OCI-LY3 (cell line): Measurements from ENCODE around the gene MKI67.

ENCODE experiments used
- H2AFZ ChIP-seq: fragments of 200-600, 300-600 bp; shearing (Covaris generic); 2 replicates; pipeline ENCODE4 v1.6.0; 2014; ENCODE audit warnings: antibody characterized with exemption, low read depth, low read length
- H3K27ac ChIP-seq: fragments of 200-600, 300-600 bp; sonication (generic); 2 replicates; pipeline ENCODE4 v1.5.1; 2014; ENCODE audit warnings: mild to moderate bottlenecking, low read length, moderate library complexity, mixed read lengths
- H3K27me3 ChIP-seq: fragments of 200-600, 300-600 bp; sonication (generic); 2 replicates; pipeline ENCODE4 v1.6.1; 2014; ENCODE audit warnings: low read depth, low read length, mixed read lengths
- H3K36me3 ChIP-seq: fragments of 200-600, 300-600 bp; sonication (generic); replicated peaks from 2 replicates; pipeline ENCODE3; 2014; ENCODE audit warnings: low read depth, low read length, mixed read lengths
- H3K4me1 ChIP-seq: fragments of 300-600, 200-600 bp; sonication (generic); 2 replicates; pipeline ENCODE4 v1.6.1; 2014; ENCODE audit warnings: low read length, mixed read lengths
- H3K4me2 ChIP-seq: fragments of 200-600, 300-600 bp; sonication (generic); 2 replicates; pipeline ENCODE4 v1.6.1; 2014; ENCODE audit warnings: low read length, mixed read lengths
- H3K4me3 ChIP-seq: fragments of 300-600, 200-600 bp; sonication (generic); 2 replicates; pipeline ENCODE4 v1.5.1; 2014; ENCODE audit warnings: antibody characterized with exemption, mild to moderate bottlenecking, low read length, moderate library complexity
- H3K79me2 ChIP-seq: fragments of 300-600, 200-600 bp; shearing (Covaris generic); 2 replicates; pipeline ENCODE4 v1.6.1; 2014; ENCODE audit warnings: mild to moderate bottlenecking, low read length, mixed read lengths
- H3K9ac ChIP-seq: fragments of 300-600, 200-600 bp; shearing (Covaris generic); 2 replicates; pipeline ENCODE4 v1.6.0; 2014; ENCODE audit warnings: mild to moderate bottlenecking, low read length, moderate library complexity
- H3K9me3 ChIP-seq: fragments of 200-600, 300-600 bp; shearing (Covaris generic); 2 replicates; pipeline ENCODE4 v1.6.1; 2014; ENCODE audit warnings: low read length, mixed read lengths; ENCODE audit not compliant: insufficient read depth
- H4K20me1 ChIP-seq: fragments of 200-600, 300-600 bp; sonication (generic); 2 replicates; pipeline ENCODE4 v1.6.1; 2016; ENCODE audit warnings: low read length, mixed read lengths; ENCODE audit not compliant: insufficient read depth
- CTCF ChIP-seq: fragments of 200-600, 300-600 bp; sonication (generic); IDR thresholded peaks from 2 replicates; pipeline ENCODE4 v1.5.1; 2014; ENCODE audit warnings: antibody characterized with exemption, low read length, low read depth
- EZH2phosphoT487 ChIP-seq: fragments of 200-600 bp; shearing (Covaris generic); IDR thresholded peaks from 2 replicates; pipeline ENCODE4 v1.6.1; 2018; ENCODE audit warnings: antibody characterized with exemption, mixed run types, low read depth

The MKI67 gene

GRCh38 chr10:128070721-128071416 is 55.4 kb downstream of the MKI67 start:
- Histone ChIP-seq H3K4me2 (no peak overlapping the region), H3K79me2 (0 out of 2 replicates have a peak, but pooled peaks cover under 1% of the 10 kb centered on the region), H3K4me3 (no peak overlapping the region), H3K27me3 (no peaks in the 10 kb centered on the region), H3K36me3 (peaks cover 71% of the 10 kb centered on the region), H3K27ac (no peak overlapping the region), H3K9ac (no peak overlapping the region), H3K9me3 (no peaks in the 10 kb centered on the region), H2AFZ (no peak overlapping the region), H4K20me1 (no peaks in the 10 kb centered on the region), H3K4me1 (peaks cover 34% of the 10 kb centered on the region)
- TF ChIP-seq EZH2phosphoT487 = no peak
- TF ChIP-seq CTCF = no peak

DNA sequence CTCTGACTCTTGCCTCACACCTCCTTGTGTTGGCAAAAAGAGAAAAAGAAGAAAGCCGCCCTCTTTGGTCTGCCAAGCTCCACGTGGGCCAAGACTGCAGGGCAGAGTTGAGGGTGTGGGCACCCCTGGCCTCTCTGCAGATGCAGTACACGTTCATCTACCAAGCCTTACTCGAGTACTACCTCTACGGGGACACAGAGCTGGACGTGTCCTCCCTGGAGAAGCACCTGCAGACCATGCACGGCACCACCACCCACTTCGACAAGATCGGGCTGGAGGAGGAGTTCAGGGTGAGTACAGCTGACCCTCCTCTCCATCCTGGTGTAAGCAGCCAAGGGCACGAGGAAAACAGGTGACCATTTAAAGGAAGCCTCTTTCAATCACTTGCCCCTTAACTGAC is 56.1 kb downstream of the MKI67 start:
- H3K4me3 ChIP-seq = no peak overlapping the region
- no peak overlapping the region for H2AFZ ChIP-seq
- TF ChIP-seq EZH2phosphoT487 = no peak
- TF ChIP-seq CTCF = no peak
- no peak overlapping the region for H3K27ac ChIP-seq
- H3K9me3 ChIP-seq = no peaks in the 10 kb centered on the region
- H3K79me2 ChIP-seq = peaks cover 6% of the 10 kb centered on the region; the same call in 1 of the 2 replicates
- H3K4me1 ChIP-seq = peaks cover 41% of the 10 kb centered on the region
- no peak overlapping the region for H3K4me2 ChIP-seq
- H4K20me1 ChIP-seq = no peaks in the 10 kb centered on the region
- no peak overlapping the region for H3K9ac ChIP-seq
- no peaks in the 10 kb centered on the region for H3K27me3 ChIP-seq
- H3K36me3 ChIP-seq = peaks cover 76% of the 10 kb centered on the region

DNA sequence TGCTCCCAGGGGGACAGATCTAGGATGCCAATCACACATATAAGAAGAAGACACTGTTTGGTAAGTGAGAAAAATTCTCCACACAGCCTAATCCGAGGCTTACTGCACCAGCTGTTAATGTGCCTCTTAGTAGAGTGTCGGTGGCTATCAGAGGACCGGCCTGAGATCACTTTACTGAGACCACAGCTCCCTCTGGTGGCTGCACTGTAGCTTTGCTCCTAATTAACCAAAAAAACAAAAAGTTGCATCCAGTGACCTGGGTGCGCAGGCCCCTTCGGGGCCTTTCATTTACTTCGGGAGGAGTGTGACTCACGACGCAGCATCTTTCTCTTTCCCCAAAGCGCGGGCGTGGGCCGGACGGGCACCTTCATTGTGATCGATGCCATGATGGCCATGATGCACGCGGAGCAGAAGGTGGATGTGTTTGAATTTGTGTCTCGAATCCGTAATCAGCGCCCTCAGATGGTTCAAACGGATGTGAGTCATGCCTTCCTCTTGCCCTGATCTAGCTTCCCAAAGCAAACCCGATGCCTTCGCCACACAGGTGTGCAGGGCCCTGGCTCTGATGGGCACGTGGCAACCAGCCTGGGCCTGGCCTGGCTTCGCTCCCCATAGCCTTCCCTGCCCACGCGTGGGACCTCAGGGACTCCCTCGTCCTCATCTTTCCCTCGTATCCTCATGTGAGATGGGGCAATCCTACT is 56.7 kb downstream of the MKI67 start:
- H2AFZ ChIP-seq = no peak overlapping the region
- H3K27ac ChIP-seq = peak overlapping the region; percentile 62
- H3K9ac ChIP-seq = no peak overlapping the region
- no peaks in the 10 kb centered on the region for H3K9me3 ChIP-seq
- no peak overlapping the region for H3K4me2 ChIP-seq
- TF ChIP-seq EZH2phosphoT487 (no peak), CTCF (peak; percentile 66)
- peaks cover 6% of the 10 kb centered on the region; the same call in 1 of the 2 replicates for H3K79me2 ChIP-seq
- no peaks in the 10 kb centered on the region for H4K20me1 ChIP-seq
- H3K4me3 ChIP-seq = no peak overlapping the region
- peaks cover 47% of the 10 kb centered on the region for H3K4me1 ChIP-seq
- H3K27me3 ChIP-seq = no peaks in the 10 kb centered on the region
- H3K36me3 ChIP-seq = peaks cover 72% of the 10 kb centered on the region
